HepG2 (cell line): ENCODE data around the gene TRIM66. TPM values are rescaled to one million over a fixed set of nuclear protein-coding genes. Genes with fewer than 3 reads are reported as not detected.

ENCODE experiments used
- ARID4A ChIP-seq: sonication (generic); formaldehyde crosslinking; IDR thresholded peaks from 2 replicates; pipeline ENCODE4 v1.5.0; 2020; ENCODE audit warnings: mild to moderate bottlenecking, missing genetic modification reagents, borderline replicate concordance
- ATF7 ChIP-seq, 2 experiments: fragments of 450-650 bp in 1 of 2; sonication (generic) in 1 of 2; formaldehyde crosslinking in 1 of 2; IDR thresholded peaks; 2 replicates each; pipeline versions ENCODE4 v1.4.0 to v1.6.1; 2016 to 2020; ENCODE audit warnings: antibody characterized with exemption in 1 of 2, mild to moderate bottlenecking in 1 of 2, missing genetic modification reagents in 1 of 2
- BATF2 ChIP-seq: sonication (generic); formaldehyde crosslinking; IDR thresholded peaks from 2 replicates; pipeline ENCODE4 v1.8.0; 2022; ENCODE audit warnings: mild to moderate bottlenecking, missing genetic modification reagents, moderate library complexity
- CREB1 ChIP-seq, 2 experiments: fragments of 450-650 bp in 1 of 2; IDR thresholded peaks; 2 replicates each; pipeline ENCODE4 v1.6.1; 2016 to 2017; ENCODE audit warnings: control low read depth in 1 of 2, mild to moderate bottlenecking in 1 of 2, missing compliant biosample characterization in 1 of 2, missing genetic modification characterization in 1 of 2
- DR1 ChIP-seq: sonication (generic); formaldehyde crosslinking; IDR thresholded peaks from 2 replicates; pipeline ENCODE4 v1.8.0; 2021; ENCODE audit warnings: mild to moderate bottlenecking, missing genetic modification reagents, inconsistent platforms
- IRF1 ChIP-seq: sonication (generic); formaldehyde crosslinking; IDR thresholded peaks from 2 replicates; pipeline ENCODE4 v1.4.0; 2020; ENCODE audit warnings: low read depth, mild to moderate bottlenecking, missing genetic modification reagents
- MAFG ChIP-seq: sonication (generic); formaldehyde crosslinking; IDR thresholded peaks from 2 replicates; pipeline ENCODE4 v1.5.1; 2020; ENCODE audit warnings: mild to moderate bottlenecking, missing genetic modification reagents
- MIXL1 ChIP-seq: IDR thresholded peaks from 2 replicates; pipeline ENCODE4 v1.6.1; 2016
- PAXIP1 ChIP-seq: sonication (generic); formaldehyde crosslinking; conservative IDR thresholded peaks from 2 replicates; pipeline ENCODE4 v1.4.0; 2020; ENCODE audit warnings: mild to moderate bottlenecking, missing genetic modification reagents, moderate library complexity
- PPARG ChIP-seq: conservative IDR thresholded peaks from 2 replicates; pipeline ENCODE4 v1.6.1; 2016; ENCODE audit warnings: missing biosample characterization, missing genetic modification reagents
- RXRA ChIP-seq: sonication (generic); formaldehyde crosslinking; IDR thresholded peaks from 2 replicates; pipeline ENCODE4 v1.5.1; 2020; ENCODE audit warnings: missing genetic modification reagents
- SP140L ChIP-seq: sonication (generic); formaldehyde crosslinking; IDR thresholded peaks from 2 replicates; pipeline ENCODE4 v1.4.0; 2020; ENCODE audit warnings: missing genetic modification reagents, borderline replicate concordance
- TFDP1 ChIP-seq: IDR thresholded peaks from 2 replicates; pipeline ENCODE4 v1.6.1; 2016; ENCODE audit warnings: missing compliant biosample characterization, missing genetic modification reagents, borderline replicate concordance
- THAP11 ChIP-seq: IDR thresholded peaks from 2 replicates; pipeline ENCODE4 v1.6.1; 2016; ENCODE audit warnings: missing biosample characterization, missing genetic modification reagents
- ZBTB7A ChIP-seq: sonication (generic); formaldehyde crosslinking; IDR thresholded peaks from 2 replicates; pipeline ENCODE4 v1.8.0; 2022; ENCODE audit warnings: mild to moderate bottlenecking, missing genetic modification reagents
- ZNF24 ChIP-seq: fragments of 450-650 bp; IDR thresholded peaks from 2 replicates; pipeline ENCODE4 v1.6.1; 2017; ENCODE audit warnings: antibody characterized with exemption, mild to moderate bottlenecking
- ZNF263 ChIP-seq: sonication (generic); formaldehyde crosslinking; IDR thresholded peaks from 2 replicates; pipeline ENCODE4 v1.4.0; 2020; ENCODE audit warnings: missing genetic modification reagents
- ZNF383 ChIP-seq: sonication (generic); formaldehyde crosslinking; IDR thresholded peaks from 2 replicates; pipeline ENCODE4 v1.4.0; 2020; ENCODE audit warnings: missing genetic modification reagents, mild to moderate bottlenecking, borderline replicate concordance
- ZNF644 ChIP-seq: IDR thresholded peaks from 2 replicates; pipeline ENCODE4 v1.6.1; 2016; ENCODE audit warnings: low read depth
- ZNF780A ChIP-seq: sonication (generic); formaldehyde crosslinking; IDR thresholded peaks from 2 replicates; pipeline ENCODE4 v1.8.0; 2022; ENCODE audit warnings: mild to moderate bottlenecking, missing genetic modification reagents, moderate library complexity
- polyA plus RNA-seq, 8 experiments: library from polyadenylated mRNA; depleted of rRNA in 3 of 8; stranded (reverse) in 7 of 8; unstranded in 1 of 8; fragments of >200 nt; fragmentation: Illumina TruSeq in 4 of 8; extraction: Trizol in 4 of 8; gene quantifications; 2 replicates each; pipeline versions ENCODE4 v1.2.1 to v1.2.3, GENCODE V29; 2011 to 2016; ENCODE audit warnings: low read depth in 4 of 8, missing spikeins in 1 of 8, mixed read lengths in 1 of 8; ENCODE audit not compliant: insufficient read depth in 1 of 8
- total RNA-seq, 5 experiments: library from RNA; depleted of rRNA; stranded (reverse); fragments of >200 nt; fragmentation: Illumina TruSeq; extraction: Trizol; gene quantifications; 2 replicates each; pipeline ENCODE4 v1.2.3, GENCODE V29; 2016; ENCODE audit warnings: low read depth in 1 of 5

TRIM66 gene
- total and polyA plus RNA-seq, 2 of the 13 experiments (the other 11 are each of a cell fraction or from before 2014, with no cell fraction given) = 4.9 to 6.1 TPM

- peak; percentile 48; the same call in 1 of the 2 replicates for TF ChIP-seq ARID4A (CRISPR knock-in tag)
- TF ChIP-seq ZNF24 = no peak
- no peak for TF ChIP-seq ZNF383 (CRISPR knock-in tag)
- no peak for TF ChIP-seq ZNF644 (CRISPR knock-in tag)
- no peak for TF ChIP-seq THAP11
- no peak for TF ChIP-seq CREB1 (IDR thresholded peaks at IDR 0.05)
- TF ChIP-seq CREB1 (CRISPR knock-in tag; IDR thresholded peaks at IDR 0.05) = no peak
- TF ChIP-seq RXRA (CRISPR knock-in tag) = peak; percentile 61; the same call in 1 of the 2 replicates
- TF ChIP-seq PAXIP1 (CRISPR knock-in tag) = peak; percentile 35; the same call in 1 of the 2 replicates
- 0 out of 2 replicates have a peak, but pooled peaks have one; percentile 14 for TF ChIP-seq BATF2 (CRISPR knock-in tag)
- no peak for TF ChIP-seq MAFG (CRISPR knock-in tag)
- TF ChIP-seq DR1 (CRISPR knock-in tag) = no peak
- no peak for TF ChIP-seq SP140L (CRISPR knock-in tag)
- TF ChIP-seq IRF1 (CRISPR knock-in tag) = no peak
- TF ChIP-seq TFDP1 (CRISPR knock-in tag) = peak; percentile 51; the same call in 1 of the 2 replicates
- 0 out of 2 replicates have a peak, but pooled peaks have one; percentile 15 for TF ChIP-seq ZNF263
- no peak for TF ChIP-seq ZBTB7A
- no peak for TF ChIP-seq PPARG (CRISPR knock-in tag)
- no peak for TF ChIP-seq ZNF780A
- no peak for TF ChIP-seq ATF7 (IDR thresholded peaks at IDR 0.05)
- no peak for TF ChIP-seq ATF7 (CRISPR knock-in tag; IDR thresholded peaks at IDR 0.05)
- no peak for TF ChIP-seq MIXL1 (CRISPR knock-in tag)
These were observed 3.5 kb downstream of the TRIM66 start (continued) for GRCh38 chr11:8679006-8679405.
